Mesothelial cell of epicardium (in vitro differentiated cells): Measurements from ENCODE around the gene BCO1. TPM values are rescaled to one million over a fixed set of nuclear protein-coding genes. Genes with fewer than 3 reads are reported as not detected.

Source experiments
- DNase-seq, 2 experiments: peaks; one replicate each; pipeline ENCODE4 v3.0.0; 2021; ENCODE audit warnings: low spot score in 2 of 2; ENCODE audit not compliant: unreplicated experiment in 2 of 2
- H3K27ac Mint-ChIP-seq: 2 replicates; pipeline ENCODE4 v1.8.0; 2021; ENCODE audit warnings: mixed read lengths
- H3K27me3 Mint-ChIP-seq: 2 replicates; pipeline ENCODE4 v1.8.0; 2021; ENCODE audit warnings: low read depth, mixed read lengths
- H3K36me3 Mint-ChIP-seq: 2 replicates; pipeline ENCODE4 v1.8.0; 2021; ENCODE audit warnings: mixed read lengths
- H3K4me1 Mint-ChIP-seq: 2 replicates; pipeline ENCODE4 v1.8.0; 2021; ENCODE audit warnings: mixed read lengths
- H3K4me3 Mint-ChIP-seq: 2 replicates; pipeline ENCODE4 v1.8.0; 2021; ENCODE audit warnings: mild to moderate bottlenecking, moderate library complexity, mixed read lengths
- H3K9me3 Mint-ChIP-seq: 2 replicates; pipeline ENCODE4 v1.8.0; 2021; ENCODE audit warnings: mixed read lengths
- CTCF ChIP-seq: fragments of 200-600 bp; sonication (generic); IDR thresholded peaks from one replicate; pipeline ENCODE4 v1.5.0; 2021; ENCODE audit warnings: antibody characterized with exemption; ENCODE audit not compliant: unreplicated experiment
- total RNA-seq: library from RNA; stranded (reverse); gene quantifications from 3 replicates; pipeline ENCODE4 v1.2.1, GENCODE V29; 2021

BCO1 gene
- total RNA-seq, 1 donor from 2014 or later = not detected

GRCh38 chr16:81321039-81321438, 82.5 kb downstream of the BCO1 start:
- no peak for DNase-seq
- TF ChIP-seq CTCF = no peak
- Mint-ChIP-seq H3K27ac (no peak overlapping the region), H3K4me1 (peaks cover 15% of the 10 kb centered on the region), H3K9me3 (no peaks in the 10 kb centered on the region), H3K36me3 (no peaks in the 10 kb centered on the region), H3K4me3 (no peak overlapping the region), H3K27me3 (no peaks in the 10 kb centered on the region)

GRCh38 chr16:81321536-81321935, 83.0 kb downstream of the BCO1 start:
- DNase-seq = no peak
- H3K9me3 Mint-ChIP-seq = no peaks in the 10 kb centered on the region
- no peak overlapping the region for H3K4me3 Mint-ChIP-seq
- TF ChIP-seq CTCF = no peak
- no peaks in the 10 kb centered on the region for H3K36me3 Mint-ChIP-seq
- H3K27ac Mint-ChIP-seq = no peak overlapping the region
- peaks cover 11% of the 10 kb centered on the region for H3K4me1 Mint-ChIP-seq
- no peaks in the 10 kb centered on the region for H3K27me3 Mint-ChIP-seq

GRCh38 chr16:81324808-81325207, 86.3 kb downstream of the BCO1 start:
- Mint-ChIP-seq H3K27me3 (no peaks in the 10 kb centered on the region), H3K36me3 (no peaks in the 10 kb centered on the region), H3K4me3 (no peak overlapping the region), H3K27ac (no peak overlapping the region), H3K9me3 (no peaks in the 10 kb centered on the region), H3K4me1 (peaks cover 34% of the 10 kb centered on the region)
- DNase-seq = no peak
- TF ChIP-seq CTCF = no peak

- no peaks in the 10 kb centered on the region for H3K27me3 Mint-ChIP-seq
- H3K9me3 Mint-ChIP-seq = no peaks in the 10 kb centered on the region
- no peak for DNase-seq
- peak overlapping the region; percentile 68 for H3K27ac Mint-ChIP-seq
- H3K36me3 Mint-ChIP-seq = peaks cover 2% of the 10 kb centered on the region
- no peak for TF ChIP-seq CTCF
- no peak overlapping the region for H3K4me3 Mint-ChIP-seq
- H3K4me1 Mint-ChIP-seq = peaks cover 35% of the 10 kb centered on the region
These were observed 88.5 kb downstream of the BCO1 start for GRCh38 chr16:81327011-81327410.

GRCh38 chr16:81327447-81328196, 89.1 kb downstream of the BCO1 start:
- peaks cover 35% of the 10 kb centered on the region for H3K4me1 Mint-ChIP-seq
- no peaks in the 10 kb centered on the region for H3K27me3 Mint-ChIP-seq

More at GRCh38 chr16:81327447-81328196, 89.1 kb downstream of the BCO1 start:
- DNase-seq = no peak
- Mint-ChIP-seq H3K4me3 (no peak overlapping the region), H3K9me3 (peaks cover 3% of the 10 kb centered on the region), H3K36me3 (peaks cover 5% of the 10 kb centered on the region), H3K27ac (peak overlapping the region; percentile 68)
- TF ChIP-seq CTCF = no peak
